UCSD-AML1 (cell line): Measurements from ENCODE around the gene PRRX2.
"Not testable (repeated sequence)": the region's sequence is repeated elsewhere in the genome, so short reads cannot be mapped to it uniquely, and the experiment has no call there.

Experiments
- DNase-seq: peaks from one replicate; lab custom pipeline; 2025; ENCODE audit not compliant: unreplicated experiment; lab: John Stamatoyannopoulos, UW

PRRX2 gene

GRCh38 chr9:129726322-129727160 is 61.1 kb downstream of the PRRX2 start:
- peak; percentile 69 for DNase-seq

GRCh38 chr9:129728744-129729143 is 63.3 kb downstream of the PRRX2 start:
- DNase-seq: no peak

- no peak for DNase-seq
Measured at GRCh38 chr9:129731477-129732085, 66.1 kb downstream of the PRRX2 start.

DNA sequence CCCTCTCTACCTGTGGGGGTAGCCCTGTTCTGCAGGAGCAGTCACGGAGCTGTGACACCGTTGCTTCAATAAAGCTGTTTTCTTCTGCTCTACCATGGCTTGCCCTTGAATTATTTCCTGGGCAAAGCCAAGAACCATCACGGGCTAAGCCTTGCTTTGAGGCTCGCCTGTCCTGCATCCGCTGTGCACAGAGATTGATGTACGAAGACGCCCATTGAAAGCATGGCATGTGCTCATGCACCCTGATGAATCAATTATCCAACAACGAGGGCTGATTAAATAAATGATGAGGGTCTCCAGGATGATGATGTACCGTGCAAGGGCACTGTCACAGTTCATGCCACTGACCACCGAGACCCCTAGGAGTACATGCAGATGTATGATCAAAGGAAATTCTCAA is 66.7 kb downstream of the PRRX2 start:
- DNase-seq: no peak

DNA sequence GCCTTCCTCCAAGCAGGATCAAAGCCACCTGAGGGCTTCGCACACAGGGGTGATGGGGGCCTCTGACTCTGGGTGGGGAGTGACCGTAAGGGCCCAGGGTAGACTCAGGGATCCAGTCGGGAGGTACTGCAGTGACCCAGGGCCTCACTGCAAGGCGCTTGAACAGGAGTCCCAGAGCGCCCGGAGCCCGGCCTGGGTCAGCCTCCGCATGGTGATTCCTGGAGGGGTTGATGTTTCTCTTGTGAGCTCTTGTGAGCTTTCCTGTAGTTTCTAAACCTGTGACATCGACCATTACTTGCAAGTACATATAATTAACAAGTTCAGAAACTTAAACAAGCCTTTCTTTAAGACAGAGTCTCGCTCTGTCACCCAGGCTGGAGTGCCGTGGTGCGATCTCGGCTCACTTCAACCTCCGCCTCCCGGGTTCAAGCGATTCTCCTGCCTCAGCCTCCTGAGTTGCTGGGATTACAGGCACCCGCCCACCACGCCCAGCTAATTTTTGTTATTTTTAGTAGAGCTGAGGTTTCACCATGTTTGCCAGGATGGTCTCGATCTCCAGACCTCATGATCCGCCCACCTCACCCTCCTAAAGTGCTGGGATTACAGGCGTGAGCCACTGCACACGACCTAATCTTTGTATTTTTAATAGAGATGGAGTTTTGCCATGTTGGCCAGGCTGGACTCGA is 67.6 kb downstream of the PRRX2 start:
- no peak for DNase-seq

DNA sequence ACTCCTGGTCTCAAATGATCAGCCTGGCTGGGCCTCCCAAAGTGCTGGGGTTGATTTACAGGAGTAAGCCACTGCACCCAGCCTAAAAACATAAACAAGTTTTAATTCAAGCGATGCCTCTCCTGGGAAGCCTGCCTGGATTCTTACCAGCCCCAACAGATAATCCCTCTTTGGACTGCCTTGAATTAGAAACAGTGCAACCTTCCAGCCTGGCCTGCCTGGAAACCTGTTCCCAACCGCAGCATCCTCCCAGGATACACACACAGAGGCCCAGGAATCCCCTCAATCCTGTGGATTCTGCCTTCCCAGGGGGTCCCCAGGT is 68.1 kb downstream of the PRRX2 start:
- no peak for DNase-seq

GRCh38 chr9:129735546-129735945 is 70.1 kb downstream of the PRRX2 start:
- DNase-seq: no peak

DNA sequence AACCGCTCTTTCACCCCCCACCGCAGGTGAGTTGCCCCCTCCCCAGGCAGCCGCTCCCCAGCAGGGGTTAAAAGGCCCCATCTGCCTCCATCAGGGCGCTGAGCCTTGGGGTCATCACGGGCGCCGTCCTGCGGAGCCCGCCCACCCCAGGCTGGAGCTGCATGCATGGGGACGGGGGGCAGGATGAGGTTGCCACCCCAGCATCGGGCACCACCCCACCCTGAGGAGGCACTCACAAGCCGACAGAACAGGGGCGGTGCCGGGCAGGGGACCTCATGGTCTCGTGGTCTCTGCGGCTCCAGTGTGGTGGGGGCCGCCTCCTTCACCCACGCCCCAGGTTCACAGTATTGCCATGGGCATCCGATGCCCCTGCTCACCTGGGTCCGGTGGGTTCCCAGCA is 70.9 kb downstream of the PRRX2 start:
- no peak for DNase-seq

- DNase-seq: peak; percentile 79
Measured at GRCh38 chr9:129737479-129738274, 72.2 kb downstream of the PRRX2 start.

DNA sequence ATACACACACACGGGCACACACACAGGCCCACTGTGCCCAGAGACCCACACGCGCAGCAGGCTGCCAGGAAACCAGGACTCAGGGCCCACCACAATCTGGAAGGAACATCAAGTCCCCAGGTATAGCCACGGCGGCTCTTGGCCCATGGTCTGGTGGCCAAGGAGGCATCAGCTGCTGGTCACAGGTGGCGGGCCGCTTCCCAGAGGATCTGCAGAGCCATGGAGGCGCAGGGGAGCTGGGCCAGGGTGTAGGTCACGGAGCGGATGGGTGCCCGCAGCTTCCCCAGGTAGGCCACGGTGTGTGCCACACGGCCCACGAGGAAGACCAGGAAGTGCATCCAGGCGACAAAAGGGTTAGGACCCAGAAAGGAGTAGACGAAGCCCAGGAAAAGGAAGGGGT is 74.0 kb downstream of the PRRX2 start:
- DNase-seq: no peak

- DNase-seq: no peak
Measured at GRCh38 chr9:129740174-129740573, 74.7 kb downstream of the PRRX2 start.

GRCh38 chr9:129740666-129741464 is 75.4 kb downstream of the PRRX2 start:
- DNase-seq: no peak

DNA sequence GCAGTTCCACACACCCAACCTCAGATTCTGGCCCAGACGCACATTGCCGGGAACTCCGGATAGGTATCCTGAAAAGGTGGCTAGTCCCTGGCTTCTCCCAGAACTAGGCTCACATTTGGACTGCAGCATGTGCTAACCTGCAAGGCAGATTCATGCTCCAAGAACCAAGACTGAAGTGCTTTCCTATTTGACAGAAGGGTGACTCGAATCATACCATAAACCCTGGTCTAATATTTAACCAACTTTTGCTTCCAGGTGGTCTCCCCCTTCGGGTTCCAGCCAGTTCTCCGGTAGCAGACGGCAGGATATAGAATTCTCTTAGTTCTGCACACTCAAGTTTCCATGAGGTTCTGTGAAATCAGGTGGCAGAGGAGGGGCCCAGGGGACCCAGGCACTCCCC is 79.8 kb downstream of the PRRX2 start:
- no peak for DNase-seq

DNA sequence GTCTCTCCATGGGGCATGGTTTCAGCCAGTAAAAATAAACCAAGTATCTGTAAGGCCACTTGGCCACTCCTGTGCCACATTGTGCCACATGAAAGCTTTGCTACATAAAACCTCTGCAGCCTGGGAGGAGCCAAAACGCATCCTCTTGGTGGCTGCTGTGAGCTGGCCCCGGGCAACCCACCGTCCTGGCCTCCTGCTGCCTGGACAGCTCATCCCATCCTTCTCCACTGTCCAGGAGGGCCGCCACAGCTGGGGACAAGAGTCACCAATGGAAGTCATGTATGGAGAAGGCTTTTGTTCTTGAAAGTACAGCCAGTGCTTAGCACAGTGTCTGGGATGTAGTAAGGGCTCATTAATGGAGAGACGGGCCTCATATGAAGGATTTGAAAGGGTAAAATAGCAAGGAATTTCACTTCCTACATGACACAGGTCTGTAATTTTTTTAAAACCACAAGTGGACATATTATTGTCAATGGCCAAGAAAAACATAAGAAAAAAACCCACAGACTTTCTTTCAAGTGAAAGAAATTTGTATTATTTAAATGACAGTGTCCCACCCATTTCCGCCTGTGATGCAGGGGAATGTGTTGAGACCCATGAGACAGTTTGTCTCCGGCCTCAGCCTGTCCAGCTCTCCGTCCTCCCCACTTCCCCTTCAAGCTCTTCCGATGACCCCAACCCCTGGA is 80.8 kb downstream of the PRRX2 start:
- no peak for DNase-seq

GRCh38 chr9:129748249-129748648 is 82.8 kb downstream of the PRRX2 start:
- no peak for DNase-seq

- not testable (repeated sequence) for DNase-seq
Measured at GRCh38 chr9:129749052-129749451, 83.6 kb downstream of the PRRX2 start.

GRCh38 chr9:129749575-129749974 is 84.1 kb downstream of the PRRX2 start:
- no peak for DNase-seq

GRCh38 chr9:129750013-129750638 is 84.7 kb downstream of the PRRX2 start:
- no peak for DNase-seq
